Glutamatergic neuron (in vitro differentiated cells): ENCODE measurements around the gene IL32. TPM values are rescaled to one million over a fixed set of nuclear protein-coding genes. Genes with fewer than 3 reads are reported as not detected.

Experiments used
- DNase-seq: peaks from one replicate; pipeline ENCODE4 v3.0.0; 2022
- H3K27ac Mint-ChIP-seq: one replicate; pipeline ENCODE4 v1.8.0; 2020; ENCODE audit warnings: mild to moderate bottlenecking, mixed read lengths, inconsistent platforms; ENCODE audit not compliant: unreplicated experiment
- H3K27me3 Mint-ChIP-seq: one replicate; pipeline ENCODE4 v1.8.0; 2020; ENCODE audit warnings: mild to moderate bottlenecking, moderate library complexity, mixed read lengths, inconsistent platforms; ENCODE audit not compliant: unreplicated experiment
- H3K36me3 Mint-ChIP-seq: one replicate; pipeline ENCODE4 v1.8.0; 2020; ENCODE audit warnings: mild to moderate bottlenecking, mixed read lengths, inconsistent platforms; ENCODE audit not compliant: unreplicated experiment
- H3K4me1 Mint-ChIP-seq: one replicate; pipeline ENCODE4 v1.8.0; 2020; ENCODE audit warnings: mild to moderate bottlenecking, low read depth, mixed read lengths, inconsistent platforms; ENCODE audit not compliant: unreplicated experiment
- H3K4me3 Mint-ChIP-seq: one replicate; pipeline ENCODE4 v1.8.0; 2020; ENCODE audit warnings: mild to moderate bottlenecking, mixed read lengths, inconsistent platforms; ENCODE audit not compliant: unreplicated experiment
- H3K9me3 Mint-ChIP-seq: one replicate; pipeline ENCODE4 v1.8.0; 2020; ENCODE audit warnings: mild to moderate bottlenecking, moderate library complexity, mixed read lengths, inconsistent platforms; ENCODE audit not compliant: unreplicated experiment
- CTCF ChIP-seq: fragments of 200-600 bp; sonication (generic); IDR thresholded peaks from one replicate; pipeline ENCODE4 v1.5.0; 2021; ENCODE audit not compliant: partially characterized antibody, unreplicated experiment
- total RNA-seq: library from RNA; stranded (reverse); fragmentation: NEBNext Ultra II Directional; extraction: Animal tissue kit (Norgen Biotek cat#: 25700); gene quantifications from one replicate; pipeline ENCODE4 v1.2.1, GENCODE V29; 2021; ENCODE audit not compliant: unreplicated experiment

Gene IL32
- total RNA-seq, 1 donor from 2014 or later = 1.3 TPM

- peaks cover 26% of the 10 kb centered on the region for H3K4me1 Mint-ChIP-seq
- DNase-seq = peak; percentile 73
- no peak for TF ChIP-seq CTCF
- H3K4me3 Mint-ChIP-seq = peak overlapping the region; percentile 91
- H3K27me3 Mint-ChIP-seq = peaks cover 4% of the 10 kb centered on the region
- no peaks in the 10 kb centered on the region for H3K9me3 Mint-ChIP-seq
- H3K36me3 Mint-ChIP-seq = no peaks in the 10 kb centered on the region
- peak overlapping the region; percentile 84 for H3K27ac Mint-ChIP-seq
Observed at GRCh38 chr16:3115561-3115960, 50.1 kb downstream of the IL32 start.

- H3K27ac Mint-ChIP-seq = no peak overlapping the region
Observed at GRCh38 chr16:3118204-3118790, 52.9 kb downstream of the IL32 start.

DNA sequence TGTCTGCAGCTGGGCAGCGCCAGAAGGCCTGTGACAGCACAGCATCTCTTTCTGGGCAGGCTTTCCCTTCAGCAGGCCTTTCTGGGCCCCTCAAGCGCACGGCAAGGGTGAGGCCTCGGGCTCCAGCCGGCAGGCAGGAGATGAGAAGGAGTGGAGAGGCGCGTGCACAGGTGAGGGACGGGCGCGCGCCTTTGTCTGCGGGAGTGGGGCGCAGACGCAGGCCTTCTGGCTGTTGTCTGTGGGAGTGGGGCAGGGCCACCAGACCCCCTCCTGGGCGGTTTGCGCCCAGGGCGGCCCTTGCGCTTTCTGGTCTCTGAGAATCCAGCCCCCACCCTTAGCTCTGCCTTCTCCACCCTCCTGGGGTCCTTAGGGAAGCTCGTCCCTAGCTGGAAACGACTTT is 53.4 kb downstream of the IL32 start:
- Mint-ChIP-seq H3K4me1 (peaks cover 17% of the 10 kb centered on the region), H3K4me3 (no peak overlapping the region), H3K9me3 (peaks cover 9% of the 10 kb centered on the region), H3K36me3 (no peaks in the 10 kb centered on the region), H3K27ac (no peak overlapping the region), H3K27me3 (peaks cover 8% of the 10 kb centered on the region)
- TF ChIP-seq CTCF = no peak
- no peak for DNase-seq

More at GRCh38 chr16:3118204-3118790, 52.9 kb downstream of the IL32 start:
- H3K9me3 Mint-ChIP-seq = peaks cover 6% of the 10 kb centered on the region
- no peak for TF ChIP-seq CTCF
- no peaks in the 10 kb centered on the region for H3K36me3 Mint-ChIP-seq
- H3K27me3 Mint-ChIP-seq = peaks cover 6% of the 10 kb centered on the region
- no peak overlapping the region for H3K4me3 Mint-ChIP-seq
- DNase-seq = no peak
- peaks cover 19% of the 10 kb centered on the region for H3K4me1 Mint-ChIP-seq

Other genes starting within 250 kb of the IL32 start
- gene PRSS21, start 248.4 kb upstream of the IL32 start, total RNA-seq = not detected
- gene ZG16B, start 235.3 kb upstream of the IL32 start, total RNA-seq = not detected
- not detected for gene PRSS22, start 207.5 kb upstream of the IL32 start, total RNA-seq
- gene FLYWCH2, start 182.4 kb upstream of the IL32 start, total RNA-seq = 30.5 TPM
- 77.1 TPM for gene FLYWCH1, start 153.7 kb upstream of the IL32 start, total RNA-seq
- gene KREMEN2, start 101.4 kb upstream of the IL32 start, total RNA-seq = 12.8 TPM
- 69.1 TPM for gene PAQR4, start 96.3 kb upstream of the IL32 start, total RNA-seq
- 8.5 TPM for gene PKMYT1, start 85.2 kb upstream of the IL32 start, total RNA-seq
- 0.39 TPM for gene CLDN9, start 52.7 kb upstream of the IL32 start, total RNA-seq
- gene CLDN6, start 47.5 kb upstream of the IL32 start, total RNA-seq = 31.1 TPM
- gene TNFRSF12A, start 45.3 kb upstream of the IL32 start, total RNA-seq = 4.2 TPM
- 117 TPM for gene HCFC1R1, start 41.7 kb upstream of the IL32 start, total RNA-seq
- gene THOC6, start 41.6 kb upstream of the IL32 start, total RNA-seq = 30.2 TPM
- not detected for gene BICDL2, start 28.7 kb upstream of the IL32 start, total RNA-seq
- gene MMP25, start 19.1 kb upstream of the IL32 start, total RNA-seq = not detected
- gene ZSCAN10, start 33.7 kb downstream of the IL32 start, total RNA-seq = 0.74 TPM
- gene ZNF205, start 46.9 kb downstream of the IL32 start, total RNA-seq = 31.6 TPM
- 18.7 TPM for gene ZNF213, start 69.4 kb downstream of the IL32 start, total RNA-seq
- not detected for gene OR1F1, start 122.6 kb downstream of the IL32 start, total RNA-seq
- 12.2 TPM for gene ZNF200, start 169.5 kb downstream of the IL32 start, total RNA-seq
- gene MEFV, start 191.0 kb downstream of the IL32 start, total RNA-seq = not detected
- 33.1 TPM for gene ZNF263, start 217.9 kb downstream of the IL32 start, total RNA-seq
- gene TIGD7, start 239.8 kb downstream of the IL32 start, total RNA-seq = 8.6 TPM
- 62.4 TPM for gene ZNF75A, start 239.9 kb downstream of the IL32 start, total RNA-seq